Endothelial cell of umbilical vein (primary cell): ENCODE results near the gene RLN3. TPM values are rescaled to one million over a fixed set of nuclear protein-coding genes. Genes with fewer than 3 reads are reported as not detected.

ENCODE experiments used
- BruUV-seq: library from RNA; stranded (reverse); fragments of 400-500 nt; replicated peaks from 2 replicates; lab custom pipeline; 2021; lab: Mats Ljungman, UMichigan
- CTCF ChIA-PET: fragments of 300-600, 350-600 bp; sonication (Branson Sonifier 250); formaldehyde crosslinking; loops from one replicate; lab custom pipeline; 2021; ENCODE audit warnings: antibody characterized with exemption, inconsistent platforms; lab: Charles Lee
- POLR2A ChIA-PET: fragments of 300-600, 350-600 bp; sonication (Branson Sonifier 250); formaldehyde crosslinking; loops from one replicate; lab custom pipeline; 2021; ENCODE audit warnings: antibody characterized with exemption, inconsistent platforms; lab: Charles Lee
- DNase-seq: peaks from one replicate; pipeline ENCODE4 v3.0.0-alpha.2; 2011; ENCODE audit warnings: low read depth, low spot score
- FAIRE-seq: peaks from 2 replicates; lab custom pipeline; 2011; peaks lifted over from hg19 to GRCh38; lab: Jason Lieb, UNC
- H2AFZ ChIP-seq: 2 replicates; pipeline ENCODE4 v1.6.0; 2012; ENCODE audit warnings: low read depth, low read length, control low read depth, inconsistent platforms
- H3K27ac ChIP-seq: 2 replicates; pipeline ENCODE4 v1.5.1; 2011; ENCODE audit warnings: low read depth, mild to moderate bottlenecking, control low read depth, low read length, moderate library complexity; ENCODE audit not compliant: insufficient read depth
- H3K27me3 ChIP-seq, 2 experiments: 2 replicates each; pipeline versions ENCODE4 v1.6.0 to v1.6.1; 2011; ENCODE audit warnings: low read length in 2 of 2, mixed read lengths in 1 of 2; ENCODE audit not compliant: control insufficient read depth in 2 of 2, insufficient read depth in 2 of 2
- H3K36me3 ChIP-seq, 2 experiments: 2 replicates in 1 of 2; 3 replicates in 1 of 2; pipeline ENCODE4 v1.5.1; 2011; ENCODE audit warnings: low read length in 2 of 2, mild to moderate bottlenecking in 1 of 2, moderate library complexity in 1 of 2; ENCODE audit not compliant: control insufficient read depth in 2 of 2, insufficient read depth in 2 of 2; ENCODE audit errors: extremely low read depth in 1 of 2
- H3K4me1 ChIP-seq: 3 replicates; pipeline ENCODE4 v1.5.1; 2011; ENCODE audit warnings: mild to moderate bottlenecking, low read length; ENCODE audit not compliant: control insufficient read depth, insufficient read depth; ENCODE audit errors: extremely low read depth
- H3K4me2 ChIP-seq: 2 replicates; pipeline ENCODE4 v1.6.1; 2011; ENCODE audit warnings: low read length, control low read depth, mixed read lengths; ENCODE audit not compliant: insufficient read depth
- H3K4me3 ChIP-seq, 3 experiments: fragments of 200-600 bp in 1 of 3; sonication (generic), shearing (Covaris generic) in 1 of 3; replicated peaks in 1 of 3; 2 replicates each; pipeline ENCODE4 v1.5.1; 2011 to 2016; ENCODE audit warnings: control low read depth in 3 of 3, low read length in 3 of 3, mild to moderate bottlenecking in 2 of 3, inconsistent platforms in 1 of 3, low read depth in 1 of 3, moderate library complexity in 1 of 3; ENCODE audit not compliant: insufficient read depth in 1 of 3
- H3K79me2 ChIP-seq: 2 replicates; pipeline ENCODE4 v1.6.0; 2012; ENCODE audit warnings: low read length, inconsistent platforms; ENCODE audit not compliant: control insufficient read depth, insufficient read depth
- H3K9ac ChIP-seq: replicated peaks from 2 replicates; pipeline ENCODE3; 2011; ENCODE audit warnings: low read length, control low read depth; ENCODE audit not compliant: insufficient read depth; ENCODE audit errors: extremely low read depth
- H3K9me1 ChIP-seq: replicated peaks from 3 replicates; pipeline ENCODE4 v1.6.0; 2011; ENCODE audit warnings: mild to moderate bottlenecking, low read length; ENCODE audit not compliant: control insufficient read depth, insufficient read depth; ENCODE audit errors: extremely low read depth
- H3K9me3 ChIP-seq: replicated peaks from 2 replicates; pipeline ENCODE4 v1.5.1; 2012; ENCODE audit warnings: low read length, inconsistent platforms; ENCODE audit not compliant: control insufficient read depth, insufficient read depth
- H4K20me1 ChIP-seq: replicated peaks from 2 replicates; pipeline ENCODE3; 2011; ENCODE audit warnings: mild to moderate bottlenecking, low read length; ENCODE audit not compliant: control insufficient read depth, insufficient read depth; ENCODE audit errors: extremely low read depth
- CTCF ChIP-seq, 2 donors: IDR thresholded peaks; 1 replicate in 1 of 2; 2 replicates in 1 of 2; pipeline ENCODE4 v1.5.1; 2011; ENCODE audit warnings: low read length in 2 of 2, mild to moderate bottlenecking in 2 of 2, moderate library complexity in 2 of 2, control low read depth in 1 of 2, inconsistent platforms in 1 of 2, low read depth in 1 of 2; ENCODE audit not compliant: insufficient read depth in 1 of 2; ENCODE audit errors: extremely low read depth in 1 of 2
- EZH2 ChIP-seq: IDR thresholded peaks from 2 replicates; pipeline ENCODE4 v1.6.1; 2012; ENCODE audit warnings: borderline replicate concordance, low read depth, mild to moderate bottlenecking, moderate library complexity, low read length, inconsistent platforms; ENCODE audit not compliant: severe bottlenecking
- FOS ChIP-seq: IDR thresholded peaks from 2 replicates; pipeline ENCODE4 v1.6.1; 2011; ENCODE audit warnings: mild to moderate bottlenecking, low read length, moderate library complexity, borderline replicate concordance; ENCODE audit not compliant: insufficient read depth
- GATA2 ChIP-seq: IDR thresholded peaks from 2 replicates; pipeline ENCODE4 v1.7.0; 2011; ENCODE audit warnings: low read depth, mild to moderate bottlenecking, moderate library complexity, mixed read lengths, low read length; ENCODE audit not compliant: insufficient read length, insufficient read depth
- JUN ChIP-seq: IDR thresholded peaks from 2 replicates; pipeline ENCODE4 v1.6.1; 2011; ENCODE audit warnings: borderline replicate concordance, low read depth; ENCODE audit not compliant: insufficient read length, insufficient read depth
- MAX ChIP-seq: IDR thresholded peaks from 2 replicates; pipeline ENCODE4 v1.6.1; 2011; ENCODE audit not compliant: insufficient read depth, insufficient read length
- MYC ChIP-seq: IDR thresholded peaks from one replicate; pipeline ENCODE4 v1.6.1; 2011; ENCODE audit warnings: mild to moderate bottlenecking, low read depth, low read length
- POLR2A ChIP-seq: IDR thresholded peaks from 2 replicates; pipeline ENCODE4 v1.6.1; 2012; ENCODE audit warnings: low read depth, mild to moderate bottlenecking, control low read depth, low read length
- POLR2AphosphoS5 ChIP-seq: IDR thresholded peaks from 2 replicates; pipeline ENCODE4 v1.6.1; 2012; ENCODE audit warnings: low read depth, mild to moderate bottlenecking, control low read depth, low read length, moderate library complexity; ENCODE audit not compliant: insufficient read depth
- dilution Hi-C: fragments of 300-500 bp; cut with MboI; formaldehyde crosslinking; loops from one replicate; pipeline ENCODE4 v1.15.0; 2019; ENCODE audit warnings: low sequenced_read_pairs; ENCODE audit not compliant: extremely low pct_ligation_motif_present
- intact Hi-C: fragments of 100-400 bp; cut with micrococcal nuclease; formaldehyde crosslinking; loops from one replicate; pipeline ENCODE4 v1.10.0; 2022
- polyA plus RNA-seq, 4 experiments: library from polyadenylated mRNA; depleted of rRNA in 3 of 4; stranded (reverse) in 3 of 4; unstranded in 1 of 4; fragments of >200 nt; gene quantifications; 2 replicates each; pipeline versions ENCODE4 v1.2.1 to v1.2.3, GENCODE V29; 2011 to 2012; ENCODE audit warnings: missing spikeins in 1 of 4
- total RNA-seq: library from RNA; stranded (reverse); gene quantifications from 2 replicates; pipeline ENCODE4 v1.2.3, GENCODE V29; 2021

Gene RLN3
- total and polyA plus RNA-seq, 2 donors (not counting 3 experiments of a cell fraction or from before 2014, with no cell fraction given): not detected

GRCh38 chr19:13978351-13979243 is 49.4 kb upstream of the RLN3 start:
- TF ChIP-seq CTCF (IDR thresholded peaks at IDR 0.05; ENCODE audit: extremely low read depth in 1 of 2, insufficient read depth in 1 of 2, low read depth in 1 of 2, low read length in 2 of 2): no peak
- no peak for TF ChIP-seq MYC
- TF ChIP-seq MAX: no peak
- TF ChIP-seq POLR2AphosphoS5: no peak
- no peak for TF ChIP-seq JUN
- TF ChIP-seq GATA2: no peak
- no peak for TF ChIP-seq FOS
- no peak for TF ChIP-seq EZH2
- no peak for TF ChIP-seq POLR2A
- peak; percentile 91 for FAIRE-seq

More at GRCh38 chr19:13978351-13979243, 49.4 kb upstream of the RLN3 start:
- ChIA-PET POLR2A (interaction anchor here (0.5 to 0.7 kb wide), 2 partner anchors 26 to 69 kb away, joined by 3 to 4 read pairs; partner anchors contain the start of gene DCAF15), CTCF (interaction anchor here (0.7 to 2.5 kb wide), 15 partner anchors 9 to 93 kb away, joined by 3 to 13 read pairs (median 4); partner anchors contain the start of genes DCAF15, IL27RA, MISP3 and RFX1)
- Histone ChIP-seq H3K27ac (no peak overlapping the region), H4K20me1 (no peaks in the 10 kb centered on the region), H3K9me3 (no peaks in the 10 kb centered on the region), H3K9ac (peak overlapping the region; percentile 35), H3K79me2 (no peaks in the 10 kb centered on the region), H3K27me3 (no peaks in the 10 kb centered on the region), H3K36me3 (peaks cover 0 to 2% of the 10 kb centered on the region in 2 experiments), H3K9me1 (no peaks in the 10 kb centered on the region), H2AFZ (peak overlapping the region; percentile 73), H3K4me3 (peak overlapping the region; percentile 18 to 42 (median 22)), H3K4me2 (peak overlapping the region; percentile 68), H3K4me1 (peaks cover 9% of the 10 kb centered on the region)
- dilution Hi-C loops (no loop called here), intact Hi-C loops (loop anchor here (1.0 kb wide), 2 partner anchors 8 to 27 kb away; no protein-coding TSS in a partner anchor)
- DNase-seq: peak; percentile 59
- BruUV-seq: no TSS peak
